Choroid plexus epithelial cell (primary cell): ENCODE results near the gene FBL.

Experiments
- DNase-seq: peaks from one replicate; pipeline ENCODE4 v3.0.0-alpha.2; 2010; ENCODE audit warnings: low read depth
- H3K4me3 ChIP-seq: 2 replicates; pipeline ENCODE4 v1.5.1; 2011; ENCODE audit warnings: low read depth, mild to moderate bottlenecking, control low read depth, low read length, moderate library complexity
- CTCF ChIP-seq: conservative IDR thresholded peaks from 2 replicates; pipeline ENCODE4 v1.5.1; 2011; ENCODE audit warnings: low read depth, mild to moderate bottlenecking, control low read depth, inconsistent platforms, low read length, moderate library complexity

The FBL gene

GRCh38 chr19:39823686-39824085 lies 22.5 kb downstream of the FBL start:
- no peak for TF ChIP-seq CTCF
- no peak for DNase-seq
- H3K4me3 ChIP-seq: peak overlapping the region; percentile 82

- DNase-seq: no peak
- no peak overlapping the region for H3K4me3 ChIP-seq
- no peak for TF ChIP-seq CTCF
These were observed 25.5 kb downstream of the FBL start for GRCh38 chr19:39820696-39821095.

GRCh38 chr19:39819786-39820185 lies 26.4 kb downstream of the FBL start:
- no peak overlapping the region for H3K4me3 ChIP-seq
- TF ChIP-seq CTCF: no peak
- no peak for DNase-seq

GRCh38 chr19:39818626-39819097 lies 27.5 kb downstream of the FBL start:
- TF ChIP-seq CTCF: no peak
- H3K4me3 ChIP-seq: no peak overlapping the region
- no peak for DNase-seq

- no peak for TF ChIP-seq CTCF
- no peak overlapping the region for H3K4me3 ChIP-seq
- no peak for DNase-seq
These were observed 28.2 kb downstream of the FBL start for GRCh38 chr19:39817888-39818561.

GRCh38 chr19:39816287-39817048 lies 29.7 kb downstream of the FBL start:
- TF ChIP-seq CTCF: no peak
- DNase-seq: no peak
- no peak overlapping the region for H3K4me3 ChIP-seq
